Spleen (tissue), 11 donors: ENCODE results near the gene UCP2. TPM values are rescaled to one million over a fixed set of nuclear protein-coding genes. Genes with fewer than 3 reads are reported as not detected.
"Not testable (repeated sequence)": the region's sequence is repeated elsewhere in the genome, so short reads cannot be mapped to it uniquely, and the experiment has no call there.

Experiments
- DNase-seq: peaks from one replicate; pipeline ENCODE4 v3.0.0-alpha.2; 2020
- H3K27ac ChIP-seq, 8 donors: fragments of 200-600 bp; sonication (generic) in 7 of 8; 1 replicate in 4 of 8; 2 replicates in 4 of 8; pipeline versions ENCODE4 v1.5.0 to v1.8.0; 2016 to 2021; ENCODE audit warnings: inconsistent platforms in 4 of 8, mild to moderate bottlenecking in 4 of 8, moderate library complexity in 1 of 8
- H3K27me3 ChIP-seq, 7 donors: fragments of 200-600 bp; sonication (generic) in 6 of 7; replicated peaks in 1 of 7; 1 replicate in 4 of 7; 2 replicates in 3 of 7; pipeline versions ENCODE4 v1.5.0 to v1.8.0; 2016 to 2021; ENCODE audit warnings: inconsistent platforms in 3 of 7, mild to moderate bottlenecking in 1 of 7
- H3K36me3 ChIP-seq, 6 donors: fragments of 200-600 bp; sonication (generic) in 5 of 6; 1 replicate in 4 of 6; 2 replicates in 2 of 6; pipeline versions ENCODE4 v1.5.0 to v1.8.0; 2016 to 2021; ENCODE audit warnings: inconsistent platforms in 2 of 6
- H3K4me1 ChIP-seq, 6 donors: fragments of 200-600 bp; sonication (generic) in 5 of 6; 1 replicate in 3 of 6; 2 replicates in 3 of 6; pipeline versions ENCODE4 v1.5.0 to v1.8.0; 2016 to 2021; ENCODE audit warnings: inconsistent platforms in 3 of 6
- H3K4me3 ChIP-seq, 8 donors: fragments of 200-600 bp; sonication (generic) in 7 of 8; 1 replicate in 4 of 8; 2 replicates in 4 of 8; pipeline versions ENCODE4 v1.5.0 to v1.8.0; 2016 to 2021; ENCODE audit warnings: inconsistent platforms in 4 of 8, mild to moderate bottlenecking in 4 of 8, moderate library complexity in 2 of 8
- H3K9me3 ChIP-seq, 8 donors: fragments of 200-600 bp; sonication (generic) in 7 of 8; 1 replicate in 4 of 8; 2 replicates in 4 of 8; pipeline versions ENCODE4 v1.5.0 to v1.8.0; 2016 to 2021; ENCODE audit warnings: inconsistent platforms in 4 of 8
- POLR2A ChIP-seq, 3 donors: fragments of 450-650 bp; IDR thresholded peaks; one replicate each; pipeline ENCODE4 v1.5.1; 2017; ENCODE audit warnings: antibody characterized with exemption in 3 of 3, mild to moderate bottlenecking in 1 of 3
- POLR2AphosphoS5 ChIP-seq, 3 donors: sonication (generic); formaldehyde crosslinking; IDR thresholded peaks; one replicate each; pipeline ENCODE4 v1.5.1; 2017; ENCODE audit warnings: antibody characterized with exemption in 3 of 3
- WGBS, 5 donors: extraction: QIAGEN DNeasy Blood & Tissue Kit in 3 of 5; methylation state at CpG; one replicate each; pipeline versions ENCODE4 v1.1.5 to v1.1.7; 2013 to 2018; 5-methylcytosine and 5-hydroxymethylcytosine counted together
- intact Hi-C: fragments of 100-400 bp; cut with DNase I; formaldehyde crosslinking; loops from one replicate; pipeline ENCODE4 v1.15.0; 2023; ENCODE audit warnings: low total_unique reads
- polyA plus RNA-seq, 3 donors: library from polyadenylated mRNA; stranded (reverse); fragments of 200-250 nt; gene quantifications; one replicate each; pipeline ENCODE4 v1.2.1, GENCODE V29; 2013
- total RNA-seq, 7 donors: library from RNA; depleted of rRNA in 3 of 7; stranded (reverse); fragments of >200 nt in 3 of 7; fragmentation: NEBNext Ultra II Directional in 4 of 7; extraction: Animal tissue kit (Norgen Biotek cat#: 25700) in 4 of 7; gene quantifications; one replicate each; pipeline versions ENCODE4 v1.1.0 to v1.2.1, GENCODE V29; 2016 to 2021
- TF ChIP-seq, protein P1 (sequence below), 11 experiments: fragments of 200-600 bp in 7 of 11; fragments of 450-650 bp in 4 of 11; sonication (generic) in 4 of 11; IDR thresholded peaks in 8 of 11; conservative IDR thresholded peaks in 3 of 11; 1 replicate in 7 of 11; 2 replicates in 4 of 11; pipeline versions ENCODE4 v1.4.0 to v1.8.0; 2016 to 2021; ENCODE audit warnings: antibody characterized with exemption in 11 of 11, inconsistent platforms in 4 of 11, mild to moderate bottlenecking in 1 of 11
- donor health status: healthy with polysubstance abuse.
- donor health status: DM: no; HTN: no; CAD: no; lungs with moderate emphysema.
- donor health status: DM: no; HTN: no; CAD: no.
- donor health status: Bipolar disorder and iron deficiency.
- donor health status: healthy.
- donor health status: DM: no; HTN: no; CAD: no.
- donor health status: DM: yes; HTN: yes; CAD: no.

UCP2 gene
- total and polyA plus RNA-seq, 10 donors: 209 to 556 (median 401) TPM

DNA sequence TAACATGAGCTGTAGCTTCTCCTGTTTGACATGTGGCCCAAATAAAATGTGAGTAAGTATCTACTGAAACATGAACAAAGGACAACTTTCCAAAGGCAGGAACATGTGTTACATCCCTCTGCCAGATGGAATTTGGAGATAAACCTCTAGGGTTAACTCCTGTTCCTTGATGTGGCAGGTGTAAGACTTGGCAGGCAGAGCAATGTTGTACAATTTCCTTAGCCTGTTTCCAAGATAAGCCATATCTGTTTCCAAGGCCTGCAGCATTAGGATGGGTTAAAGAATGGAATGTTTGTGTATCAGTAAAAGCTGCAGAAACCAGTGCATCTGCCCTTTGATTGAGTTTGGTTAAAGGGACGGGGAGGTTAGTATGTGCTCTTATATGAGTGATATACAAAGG, 40.6 kb downstream of the UCP2 start:
- no peaks in the 10 kb centered on the region for H3K36me3 ChIP-seq
- WGBS, 5 donors: 80 to 91% (median 88%) methylated on average over 1 of the region's 1 CpG
- H3K27me3 ChIP-seq: no peaks in the 10 kb centered on the region
- intact Hi-C loops: no loop called here
- TF ChIP-seq POLR2AphosphoS5 (IDR thresholded peaks at IDR 0.05) (no peak), POLR2A (IDR thresholded peaks at IDR 0.05) (no peak)
- TF ChIP-seq, protein P1, sequence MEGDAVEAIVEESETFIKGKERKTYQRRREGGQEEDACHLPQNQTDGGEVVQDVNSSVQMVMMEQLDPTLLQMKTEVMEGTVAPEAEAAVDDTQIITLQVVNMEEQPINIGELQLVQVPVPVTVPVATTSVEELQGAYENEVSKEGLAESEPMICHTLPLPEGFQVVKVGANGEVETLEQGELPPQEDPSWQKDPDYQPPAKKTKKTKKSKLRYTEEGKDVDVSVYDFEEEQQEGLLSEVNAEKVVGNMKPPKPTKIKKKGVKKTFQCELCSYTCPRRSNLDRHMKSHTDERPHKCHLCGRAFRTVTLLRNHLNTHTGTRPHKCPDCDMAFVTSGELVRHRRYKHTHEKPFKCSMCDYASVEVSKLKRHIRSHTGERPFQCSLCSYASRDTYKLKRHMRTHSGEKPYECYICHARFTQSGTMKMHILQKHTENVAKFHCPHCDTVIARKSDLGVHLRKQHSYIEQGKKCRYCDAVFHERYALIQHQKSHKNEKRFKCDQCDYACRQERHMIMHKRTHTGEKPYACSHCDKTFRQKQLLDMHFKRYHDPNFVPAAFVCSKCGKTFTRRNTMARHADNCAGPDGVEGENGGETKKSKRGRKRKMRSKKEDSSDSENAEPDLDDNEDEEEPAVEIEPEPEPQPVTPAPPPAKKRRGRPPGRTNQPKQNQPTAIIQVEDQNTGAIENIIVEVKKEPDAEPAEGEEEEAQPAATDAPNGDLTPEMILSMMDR (IDR thresholded peaks at IDR 0.05 in 8 of 11, conservative IDR thresholded peaks at IDR 0.05 in 3 of 11): no peak
- no peak for DNase-seq
- no peak overlapping the region for H3K4me3 ChIP-seq
- H3K4me1 ChIP-seq: no peaks in the 10 kb centered on the region
- H3K9me3 ChIP-seq: peaks cover 0 to 19% (median 0%) of the 10 kb centered on the region in 8 donors
- no peak overlapping the region for H3K27ac ChIP-seq

DNA sequence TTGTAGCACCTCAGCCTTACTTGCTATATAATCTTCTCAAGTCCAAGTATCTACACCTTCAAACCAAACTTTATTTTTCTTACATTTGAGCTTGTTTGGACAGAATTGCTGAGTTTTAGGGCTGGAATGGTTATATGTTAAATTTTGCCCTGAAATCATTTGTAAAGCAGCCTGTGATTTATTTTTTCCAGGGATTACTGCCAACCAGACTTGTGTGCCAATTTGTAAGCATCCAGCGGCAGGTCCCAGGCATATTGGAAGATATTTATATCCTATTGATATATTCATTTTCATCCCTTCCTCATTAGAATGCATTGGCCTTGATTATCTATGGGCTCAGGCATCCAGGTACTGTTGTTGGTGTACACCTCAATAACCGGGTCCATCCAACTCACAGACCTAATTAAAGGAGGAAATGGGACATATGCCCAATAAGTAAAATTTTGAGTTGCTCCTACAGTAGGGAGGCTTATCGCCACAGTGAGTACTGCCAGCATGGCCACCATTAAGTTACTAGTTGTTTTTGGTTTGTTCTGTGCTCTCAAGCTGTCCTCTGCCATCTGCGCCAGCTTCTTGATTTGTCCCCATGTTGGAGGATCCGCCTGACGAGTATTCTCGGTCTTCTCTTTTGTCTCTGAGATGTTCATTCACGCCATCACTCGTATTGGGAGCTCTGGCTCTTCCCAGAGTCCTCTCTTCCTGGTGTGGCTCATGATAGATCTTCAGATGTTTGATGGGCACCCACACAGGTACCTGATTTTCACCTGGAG, 41.7 kb downstream of the UCP2 start:
- WGBS, 5 donors: 93 to 99% (median 97%) methylated on average over 9 of the region's 9 CpGs
- intact Hi-C loops: no loop called here

DNA sequence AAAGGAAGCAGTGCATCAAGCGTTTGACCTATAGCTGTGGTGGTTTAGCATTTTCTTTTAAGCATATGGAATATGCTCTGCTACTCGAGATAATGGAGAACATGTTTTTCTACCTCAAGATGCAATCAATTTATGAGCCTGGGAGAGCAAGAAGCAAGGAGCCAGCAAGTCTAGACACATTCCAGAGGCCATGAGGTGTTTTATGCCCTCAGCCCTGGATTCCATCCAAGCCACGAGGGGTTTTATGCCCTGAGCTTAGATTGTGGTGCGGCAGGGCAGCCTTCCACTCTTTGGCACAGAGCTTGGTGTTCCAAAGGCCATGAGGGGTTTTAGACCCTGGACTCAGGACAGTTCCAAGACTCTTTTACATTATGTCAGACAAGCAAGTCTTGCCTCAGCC, 43.5 kb downstream of the UCP2 start:
- 68 to 78% (median 76%) methylated on average over 4 of the region's 4 CpGs for WGBS, 5 donors

More for the DNA sequence above, 41.7 kb downstream of the UCP2 start:
- H3K36me3 ChIP-seq: no peaks in the 10 kb centered on the region
- no peaks in the 10 kb centered on the region for H3K4me1 ChIP-seq
- H3K9me3 ChIP-seq: peaks cover 0 to 20% (median 0%) of the 10 kb centered on the region in 8 donors
- H3K27me3 ChIP-seq: no peaks in the 10 kb centered on the region
- no peak for DNase-seq
- H3K4me3 ChIP-seq: no peak overlapping the region
- H3K27ac ChIP-seq: no peak overlapping the region
- TF ChIP-seq POLR2AphosphoS5 (IDR thresholded peaks at IDR 0.05): no peak
- TF ChIP-seq POLR2A (IDR thresholded peaks at IDR 0.05): no peak
- TF ChIP-seq, protein P1 (IDR thresholded peaks at IDR 0.05 in 8 of 11, conservative IDR thresholded peaks at IDR 0.05 in 3 of 11): no peak

DNA sequence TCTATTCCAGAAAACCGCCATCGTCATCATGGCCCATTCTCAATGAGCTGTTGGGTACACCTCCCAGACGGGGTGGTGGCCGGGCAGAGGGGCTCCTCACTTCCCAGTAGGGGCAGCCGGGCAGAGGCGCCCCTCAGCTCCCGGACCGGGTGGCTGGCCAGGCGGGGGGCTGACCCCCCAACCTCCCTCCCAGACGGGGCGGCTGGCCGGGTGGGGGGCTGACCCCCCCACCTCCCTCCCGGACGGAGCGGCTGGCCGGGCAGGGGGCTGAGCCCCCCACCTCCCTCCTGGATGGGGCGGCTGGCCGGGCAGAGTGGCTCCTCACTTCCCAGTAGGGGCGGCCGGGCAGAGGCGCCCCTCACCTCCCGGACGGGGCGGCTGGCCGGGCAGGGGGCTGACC, 46.6 kb downstream of the UCP2 start:
- H3K27me3 ChIP-seq, H3K4me3 ChIP-seq, H3K27ac ChIP-seq, intact Hi-C loops, H3K4me1 ChIP-seq, DNase-seq: not testable (repeated sequence)
- WGBS, 5 donors: 92 to 98% (median 94%) methylated on average over 2 to 18 of the region's 25 CpGs
- Histone ChIP-seq H3K9me3 (peaks cover 0 to 14% (median 0%) of the 10 kb centered on the region in 8 donors), H3K36me3 (peaks cover 0 to 41% (median 12%) of the 10 kb centered on the region in 6 donors)

More for the DNA sequence above, 43.5 kb downstream of the UCP2 start:
- intact Hi-C loops: no loop called here
- DNase-seq: no peak
- TF ChIP-seq, protein P1 (IDR thresholded peaks at IDR 0.05 in 8 of 11, conservative IDR thresholded peaks at IDR 0.05 in 3 of 11): no peak
- no peak for TF ChIP-seq POLR2A (IDR thresholded peaks at IDR 0.05)
- TF ChIP-seq POLR2AphosphoS5 (IDR thresholded peaks at IDR 0.05): no peak
- Histone ChIP-seq H3K36me3 (peaks cover 0 to 10% (median 3%) of the 10 kb centered on the region in 6 donors), H3K27ac (no peak overlapping the region), H3K27me3 (no peaks in the 10 kb centered on the region), H3K4me3 (no peak overlapping the region), H3K4me1 (no peaks in the 10 kb centered on the region), H3K9me3 (peaks cover 0 to 20% (median 0%) of the 10 kb centered on the region in 8 donors)
